Upper lobe of left lung (tissue), 6 donors: ENCODE measurements around the gene MMP11. TPM values are rescaled to one million over a fixed set of nuclear protein-coding genes. Genes with fewer than 3 reads are reported as not detected.

Source experiments
- ATAC-seq, 2 donors: fragments of 200-7000 bp; cut with Tn5 transposase; one replicate each; pipeline ENCODE4 v1.9.1; 2022; ENCODE audit warnings: mild to moderate bottlenecking in 2 of 2, moderate library complexity in 2 of 2; ENCODE audit not compliant: low FRiP score in 2 of 2
- DNase-seq, 2 donors: peaks; one replicate each; pipeline ENCODE4 v3.0.0-alpha.2; 2019 to 2020
- H3K27ac ChIP-seq, 4 donors: fragments of 200-600 bp; sonication (generic); one replicate each; pipeline ENCODE4 v1.5.1; 2016 to 2019
- H3K27me3 ChIP-seq, 4 donors: fragments of 200-600 bp; sonication (generic); one replicate each; pipeline ENCODE4 v1.5.1; 2017 to 2019
- H3K36me3 ChIP-seq, 4 donors: fragments of 200-600 bp; sonication (generic); one replicate each; pipeline ENCODE4 v1.5.1; 2016 to 2019
- H3K4me1 ChIP-seq, 4 donors: fragments of 200-600 bp; sonication (generic); one replicate each; pipeline ENCODE4 v1.5.1; 2018 to 2019
- H3K4me3 ChIP-seq, 4 donors: fragments of 200-600 bp; sonication (generic); one replicate each; pipeline ENCODE4 v1.5.1; 2017 to 2019; ENCODE audit warnings: mild to moderate bottlenecking in 2 of 4, moderate library complexity in 1 of 4
- H3K9me3 ChIP-seq, 4 donors: fragments of 200-600 bp; sonication (generic); one replicate each; pipeline ENCODE4 v1.5.1; 2018 to 2019
- EP300 ChIP-seq, 4 donors: sonication (generic); formaldehyde crosslinking; IDR thresholded peaks; one replicate each; pipeline ENCODE4 v1.5.1; 2017; ENCODE audit warnings: antibody characterized with exemption in 4 of 4, control low read depth in 2 of 4
- POLR2A ChIP-seq, 4 donors: fragments of 450-650 bp; IDR thresholded peaks; one replicate each; pipeline ENCODE4 v1.5.1; 2016 to 2017; ENCODE audit warnings: antibody characterized with exemption in 4 of 4, mild to moderate bottlenecking in 2 of 4
- POLR2AphosphoS5 ChIP-seq, 2 donors: sonication (generic); formaldehyde crosslinking; IDR thresholded peaks; one replicate each; pipeline ENCODE4 v1.5.1; 2017; ENCODE audit warnings: antibody characterized with exemption in 2 of 2
- WGBS, 2 donors: methylation state at CpG; one replicate each; pipeline ENCODE4 v1.1.5; 2017 to 2018; 5-methylcytosine and 5-hydroxymethylcytosine counted together
- total RNA-seq, 6 donors: library from RNA; depleted of rRNA in 4 of 6; stranded (reverse); fragments of >200 nt in 4 of 6; gene quantifications; one replicate each; pipeline versions ENCODE4 v1.1.0 to v1.2.1, GENCODE V29; 2016 to 2021
- TF ChIP-seq, protein P1 (sequence below), 6 experiments: fragments of 450-650 bp in 4 of 6; fragments of 200-600 bp in 2 of 6; sonication (generic) in 2 of 6; IDR thresholded peaks; one replicate each; pipeline ENCODE4 v1.5.1; 2016 to 2019; ENCODE audit warnings: antibody characterized with exemption in 6 of 6
- donor health status: DM: no; HTN: no; CAD: no; lungs with moderate emphysema.
- donor health status: DM: no; HTN: yes; CAD: no; lungs with severe emphysema.

Gene MMP11
- total RNA-seq, 6 donors from 2014 or later, result 0.57 to 7.7 (median 2.9) TPM; not detected in 3

DNA sequence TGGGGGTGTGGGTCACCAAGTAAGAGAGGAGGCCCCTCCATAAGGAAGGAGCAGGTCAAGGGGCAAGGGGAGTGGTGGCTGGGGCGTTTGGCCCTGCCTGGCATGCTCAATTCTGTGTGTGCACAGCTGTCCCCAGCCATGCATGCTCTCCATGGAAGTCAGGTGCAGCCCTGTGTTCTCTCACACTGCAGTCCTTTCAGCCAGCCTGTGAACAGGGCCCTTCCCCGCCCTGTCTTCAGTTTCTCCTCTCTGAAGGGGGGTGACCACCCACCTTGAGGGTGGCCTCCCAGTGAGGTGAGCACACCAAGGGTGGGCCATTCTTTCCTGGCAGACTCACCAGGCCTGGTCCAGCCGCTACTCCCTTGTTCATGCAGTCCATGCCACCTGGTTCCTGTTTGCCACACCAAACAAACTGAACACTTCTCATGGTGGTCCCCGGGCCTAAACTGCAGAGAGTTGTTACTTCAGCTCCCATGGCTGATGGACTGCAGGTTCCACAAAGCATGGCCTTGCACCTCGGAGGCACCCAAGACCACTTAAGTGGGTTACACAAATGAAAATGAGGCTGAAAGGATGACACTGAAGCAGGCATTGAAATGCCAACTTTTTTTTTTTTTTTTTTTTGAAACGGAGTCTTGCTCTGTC lies 3.2 kb upstream of the MMP11 start:
- H3K9me3 ChIP-seq, result no peaks in the 10 kb centered on the region
- H3K4me3 ChIP-seq, result no peak overlapping the region
- H3K27me3 ChIP-seq, result no peaks in the 10 kb centered on the region
- TF ChIP-seq POLR2AphosphoS5 (IDR thresholded peaks at IDR 0.05) (no peak), EP300 (IDR thresholded peaks at IDR 0.05) (no peak), POLR2A (IDR thresholded peaks at IDR 0.05) (no peak)
- TF ChIP-seq, protein P1, sequence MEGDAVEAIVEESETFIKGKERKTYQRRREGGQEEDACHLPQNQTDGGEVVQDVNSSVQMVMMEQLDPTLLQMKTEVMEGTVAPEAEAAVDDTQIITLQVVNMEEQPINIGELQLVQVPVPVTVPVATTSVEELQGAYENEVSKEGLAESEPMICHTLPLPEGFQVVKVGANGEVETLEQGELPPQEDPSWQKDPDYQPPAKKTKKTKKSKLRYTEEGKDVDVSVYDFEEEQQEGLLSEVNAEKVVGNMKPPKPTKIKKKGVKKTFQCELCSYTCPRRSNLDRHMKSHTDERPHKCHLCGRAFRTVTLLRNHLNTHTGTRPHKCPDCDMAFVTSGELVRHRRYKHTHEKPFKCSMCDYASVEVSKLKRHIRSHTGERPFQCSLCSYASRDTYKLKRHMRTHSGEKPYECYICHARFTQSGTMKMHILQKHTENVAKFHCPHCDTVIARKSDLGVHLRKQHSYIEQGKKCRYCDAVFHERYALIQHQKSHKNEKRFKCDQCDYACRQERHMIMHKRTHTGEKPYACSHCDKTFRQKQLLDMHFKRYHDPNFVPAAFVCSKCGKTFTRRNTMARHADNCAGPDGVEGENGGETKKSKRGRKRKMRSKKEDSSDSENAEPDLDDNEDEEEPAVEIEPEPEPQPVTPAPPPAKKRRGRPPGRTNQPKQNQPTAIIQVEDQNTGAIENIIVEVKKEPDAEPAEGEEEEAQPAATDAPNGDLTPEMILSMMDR (IDR thresholded peaks at IDR 0.05), result no peak
- H3K36me3 ChIP-seq, result no peaks in the 10 kb centered on the region
- ATAC-seq (no peak), DNase-seq (no peak)
- WGBS, 2 donors, result 61 to 79% methylated on average over 5 to 6 of the region's 6 CpGs
- no peak overlapping the region for H3K27ac ChIP-seq
- H3K4me1 ChIP-seq, result peaks cover 31 to 54% (median 37%) of the 10 kb centered on the region in 4 donors

DNA sequence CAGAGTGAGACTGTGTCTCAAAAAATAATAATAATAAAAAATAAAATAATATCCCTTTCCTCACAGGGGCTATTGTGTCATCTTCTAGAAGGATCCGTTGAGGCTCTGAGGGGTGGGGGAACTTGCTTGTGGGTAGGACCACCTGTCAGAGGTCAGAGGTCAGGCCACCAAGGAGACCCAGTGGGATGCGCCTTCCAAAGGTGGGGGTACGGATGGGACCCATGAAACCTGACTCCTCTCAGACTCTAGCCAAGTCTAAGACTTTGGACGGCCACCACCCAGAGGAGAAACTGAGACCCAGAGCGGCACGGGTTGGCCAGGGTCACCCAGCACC lies 367 bp upstream of the MMP11 start:
- ATAC-seq, result no peak
- no peak for TF ChIP-seq POLR2AphosphoS5 (IDR thresholded peaks at IDR 0.05)
- TF ChIP-seq EP300 (IDR thresholded peaks at IDR 0.05), result no peak
- TF ChIP-seq, protein P1 (IDR thresholded peaks at IDR 0.05), result no peak
- no peak for TF ChIP-seq POLR2A (IDR thresholded peaks at IDR 0.05)
- no peaks in the 10 kb centered on the region for H3K9me3 ChIP-seq
- no peak overlapping the region for H3K27ac ChIP-seq
- no peaks in the 10 kb centered on the region for H3K27me3 ChIP-seq
- DNase-seq, result no peak
- 17 to 27% methylated on average over 3 to 5 of the region's 6 CpGs for WGBS, 2 donors
- peaks cover 24 to 47% (median 34%) of the 10 kb centered on the region in 4 donors for H3K4me1 ChIP-seq
- H3K4me3 ChIP-seq, result peak overlapping the region in 3 of 4 donors; percentile 48 to 55 (median 55)
- no peaks in the 10 kb centered on the region for H3K36me3 ChIP-seq

DNA sequence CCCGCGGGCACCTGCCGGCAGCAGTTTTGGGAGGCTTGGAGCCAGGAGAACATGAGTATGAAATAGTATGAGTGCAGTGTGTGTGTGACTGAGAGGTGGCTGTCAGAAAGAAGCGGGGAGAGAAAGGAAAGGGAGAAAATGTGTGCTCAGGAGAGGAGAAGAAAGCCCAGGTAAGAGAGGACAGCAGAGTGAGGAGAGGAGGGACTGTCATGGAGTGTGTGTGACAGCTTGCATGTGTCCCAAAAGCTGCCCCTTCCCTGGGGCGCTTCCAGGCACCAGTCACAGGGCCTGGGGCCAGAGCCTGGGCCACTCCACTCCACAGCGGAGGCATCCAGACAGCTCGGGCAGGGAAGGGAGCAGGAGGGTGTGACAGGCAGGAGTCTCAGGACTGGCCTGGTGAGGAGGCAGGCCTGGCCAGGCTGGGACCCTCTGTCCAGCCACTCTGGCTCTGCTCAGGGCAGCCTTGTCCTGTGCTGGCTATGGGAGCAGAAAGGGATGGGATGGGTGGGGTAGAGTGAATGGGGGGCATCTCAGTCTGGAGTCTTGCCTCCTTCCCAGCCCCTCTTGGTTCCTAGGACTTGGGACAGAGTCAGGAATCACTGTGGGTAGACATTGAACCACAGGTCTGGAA lies 949 bp downstream of the MMP11 start:
- DNase-seq (no peak), ATAC-seq (no peak)
- peak overlapping the region in 2 of 4 donors; percentile 55 for H3K4me3 ChIP-seq

DNA sequence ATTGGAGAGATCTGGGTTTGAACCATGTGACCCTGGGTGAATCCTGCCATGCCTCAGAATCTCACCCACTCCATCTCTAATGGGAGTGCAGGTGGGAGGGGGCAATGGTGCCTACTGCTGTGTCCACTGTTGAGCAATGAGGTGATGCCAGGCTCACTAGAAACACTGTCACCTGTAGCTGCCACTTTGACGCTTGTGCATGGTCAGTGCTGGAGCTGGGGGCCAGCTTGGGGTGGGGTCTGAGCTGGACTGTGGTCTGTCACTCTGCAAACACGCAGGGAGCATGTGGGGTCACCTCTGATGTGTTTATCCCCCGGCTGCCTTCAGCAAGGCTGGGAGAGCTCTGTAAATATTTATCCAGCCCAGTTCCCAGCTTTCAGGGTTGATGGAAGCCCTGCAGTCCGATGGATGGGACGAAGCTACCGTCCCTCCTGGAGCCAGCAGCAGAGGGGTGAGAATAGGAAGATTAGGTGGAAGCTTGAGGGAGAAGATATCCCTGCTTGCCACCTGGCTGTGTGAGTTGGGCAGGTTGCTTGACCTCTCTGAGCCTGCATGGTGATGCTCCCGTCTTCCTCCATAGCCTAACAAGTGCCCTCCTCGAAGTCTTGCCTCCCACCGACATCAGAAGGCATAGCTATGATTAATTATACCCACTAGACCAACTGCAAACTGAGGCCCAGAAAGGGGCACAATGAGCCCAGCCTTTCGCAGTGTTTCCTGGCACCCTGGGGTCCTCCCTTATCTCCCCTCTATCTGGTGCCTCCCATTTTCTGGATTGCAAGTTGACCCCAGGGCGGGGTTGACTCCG lies 1.7 kb downstream of the MMP11 start:
- ATAC-seq, result no peak
- WGBS, 2 donors, result 78 to 79% methylated on average over 6 to 12 of the region's 12 CpGs

More for the DNA sequence above, 949 bp downstream of the MMP11 start:
- H3K27ac ChIP-seq, result no peak overlapping the region
- TF ChIP-seq, protein P1 (IDR thresholded peaks at IDR 0.05), result no peak
- TF ChIP-seq POLR2A (IDR thresholded peaks at IDR 0.05) (no peak), EP300 (IDR thresholded peaks at IDR 0.05) (no peak), POLR2AphosphoS5 (IDR thresholded peaks at IDR 0.05) (no peak)
- WGBS, 2 donors, result 63 to 67% methylated on average over 5 to 7 of the region's 7 CpGs
- H3K4me1 ChIP-seq, result peaks cover 20 to 36% (median 28%) of the 10 kb centered on the region in 4 donors
- H3K36me3 ChIP-seq, result no peaks in the 10 kb centered on the region
- H3K27me3 ChIP-seq, result no peaks in the 10 kb centered on the region
- no peaks in the 10 kb centered on the region for H3K9me3 ChIP-seq

More for the DNA sequence above, 1.7 kb downstream of the MMP11 start:
- DNase-seq, result no peak
- TF ChIP-seq POLR2AphosphoS5 (IDR thresholded peaks at IDR 0.05) (no peak), EP300 (IDR thresholded peaks at IDR 0.05) (no peak), POLR2A (IDR thresholded peaks at IDR 0.05) (no peak)
- TF ChIP-seq, protein P1 (IDR thresholded peaks at IDR 0.05), result no peak
- Histone ChIP-seq H3K4me3 (no peak overlapping the region), H3K4me1 (peaks cover 19 to 30% (median 24%) of the 10 kb centered on the region in 4 donors), H3K27me3 (no peaks in the 10 kb centered on the region), H3K9me3 (no peaks in the 10 kb centered on the region), H3K27ac (no peak overlapping the region), H3K36me3 (no peaks in the 10 kb centered on the region)
